Stimulated activated CD8-positive, alpha-beta memory T cell treated with anti-CD3 and anti-CD28 coated beads, Interleukin-12 subunit alpha, Interleukin-12 subunit beta, amount 100 ng/mL, for 1 hour (primary cell): Measurements from ENCODE around the gene GPX6.
"Not testable (repeated sequence)": the region's sequence is repeated elsewhere in the genome, so short reads cannot be mapped to it uniquely, and the experiment has no call there.

Experiments
- DNase-seq: peaks from one replicate; pipeline ENCODE4 v3.0.0-alpha.2; 2020; ENCODE audit warnings: low read depth

The GPX6 gene

DNA sequence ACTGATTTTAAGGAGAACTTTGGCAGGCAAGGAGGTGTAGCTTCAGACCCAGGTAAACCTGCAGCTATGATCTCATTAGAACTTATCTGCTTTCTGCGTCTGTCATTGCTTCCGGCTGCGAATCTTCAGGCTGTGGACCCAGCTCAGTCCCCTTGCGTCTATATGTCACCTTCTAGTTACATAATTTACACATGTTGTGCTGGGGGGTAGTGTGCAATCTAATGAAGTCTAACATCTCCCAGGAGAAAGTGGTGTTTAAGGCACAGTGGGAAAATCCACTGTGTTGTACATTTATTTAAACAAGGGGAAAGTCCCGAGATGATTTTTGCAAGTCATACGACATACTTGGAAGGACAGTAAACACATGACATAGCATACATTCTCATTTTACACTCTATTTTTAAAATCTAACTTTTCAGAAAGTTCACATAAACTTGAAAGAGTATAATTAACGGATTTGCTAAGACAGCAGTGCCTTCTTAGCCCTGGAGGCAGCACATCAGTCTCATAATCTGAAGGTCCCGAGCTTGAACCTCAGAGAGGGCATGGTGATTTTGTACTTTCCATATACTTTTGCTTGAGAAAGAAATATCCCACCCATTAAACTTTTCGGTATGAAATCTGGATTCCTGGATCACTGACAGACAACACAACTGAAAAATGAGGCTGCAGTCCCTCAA, 35.2 kb downstream of the GPX6 start:
- DNase-seq, result no peak

- no peak for DNase-seq
Measured at GRCh38 chr6:28478518-28478917, 37.1 kb downstream of the GPX6 start.

DNA sequence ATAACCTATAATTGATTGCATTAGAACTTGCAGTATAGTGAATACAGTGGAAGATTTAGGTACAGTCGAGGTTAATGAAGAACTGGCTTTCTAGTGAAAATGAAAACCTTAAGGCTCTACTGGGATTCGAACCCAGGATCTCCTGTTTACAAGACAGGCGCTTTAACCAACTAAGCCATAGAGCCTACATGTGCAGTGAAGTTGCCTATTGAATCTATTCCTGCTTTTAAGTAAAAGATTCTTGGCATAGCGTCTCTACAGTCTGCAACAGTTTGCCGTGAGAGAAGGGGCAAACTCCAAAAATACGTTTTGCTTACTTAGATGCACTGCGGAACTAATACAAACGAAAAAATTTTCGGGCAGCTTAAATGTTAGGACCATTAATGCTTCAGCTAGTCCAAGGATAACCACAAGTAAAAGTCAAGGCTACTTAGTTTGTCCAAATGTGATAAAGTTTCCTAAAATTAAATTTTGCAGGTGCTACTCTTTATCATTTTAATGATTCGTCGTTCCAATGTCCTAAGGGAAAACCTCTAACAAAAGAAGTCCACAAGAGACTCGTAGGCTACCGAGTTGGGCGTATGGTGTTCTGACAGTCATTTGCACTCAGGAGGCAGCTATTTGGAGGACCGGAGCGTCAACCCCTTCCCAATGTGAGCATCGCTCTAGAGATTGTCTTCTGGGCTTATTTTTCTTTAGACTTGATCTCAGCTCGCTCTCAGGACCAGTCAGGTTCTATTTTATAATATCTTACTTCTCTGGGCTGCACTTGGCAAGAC, 41.0 kb downstream of the GPX6 start:
- no peak for DNase-seq

- DNase-seq, result not testable (repeated sequence)
Measured at GRCh38 chr6:28469153-28469745, 46.3 kb downstream of the GPX6 start.

GRCh38 chr6:28468056-28468455, 47.5 kb downstream of the GPX6 start:
- DNase-seq, result no peak

DNA sequence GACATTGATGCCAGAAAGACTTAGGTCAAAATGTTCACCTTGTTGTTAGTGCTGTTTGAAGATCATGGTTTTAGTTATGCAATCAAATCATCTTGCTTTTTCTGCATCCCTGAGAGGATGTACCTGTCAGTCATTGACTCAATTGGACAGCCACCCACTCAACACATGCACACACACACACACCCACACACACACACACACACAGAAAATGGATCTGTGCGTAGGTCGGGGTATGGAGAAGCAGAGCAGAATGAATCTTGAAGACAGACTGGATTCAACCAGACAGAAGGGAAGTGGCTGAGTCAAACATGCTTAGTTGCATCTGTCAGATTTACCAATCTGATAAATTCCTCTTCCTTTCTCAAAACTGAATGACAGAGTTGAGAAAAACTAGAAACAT, 53.2 kb downstream of the GPX6 start:
- no peak for DNase-seq

DNA sequence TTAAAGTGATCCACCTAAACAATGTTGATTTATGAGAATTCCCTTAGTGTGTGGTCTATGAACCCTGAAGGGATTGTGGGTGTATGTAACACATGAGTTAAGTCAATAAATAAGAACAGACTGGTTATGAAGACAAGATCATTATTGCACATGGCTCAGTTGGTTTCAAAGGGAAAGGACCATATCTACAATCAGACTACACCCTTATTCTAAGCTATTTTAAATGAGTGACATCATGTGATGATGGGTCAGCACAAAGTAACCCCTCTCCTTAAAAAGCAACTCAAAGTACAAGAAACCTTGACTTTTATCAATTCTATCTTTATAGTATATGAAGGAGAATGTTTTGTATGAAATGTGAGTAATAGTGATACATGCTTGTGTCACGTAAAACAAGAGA, 57.0 kb downstream of the GPX6 start:
- DNase-seq, result no peak
